GM20000 (cell line): Measurements from ENCODE around the gene DSG3.

ENCODE experiments used
- DNase-seq: peaks from one replicate; pipeline ENCODE4 v3.0.0; 2012; ENCODE audit warnings: low spot score
- CTCF ChIP-seq: IDR thresholded peaks from 2 replicates; pipeline ENCODE4 v1.5.1; 2012; ENCODE audit warnings: mild to moderate bottlenecking, control low read depth; ENCODE audit errors: extremely low read depth, missing control alignments

The DSG3 gene

GRCh38 chr18:31508781-31509180 lies 61.2 kb downstream of the DSG3 start:
- DNase-seq = no peak

GRCh38 chr18:31509571-31509970 lies 62.0 kb downstream of the DSG3 start:
- TF ChIP-seq CTCF = no peak

More at GRCh38 chr18:31508781-31509180, 61.2 kb downstream of the DSG3 start:
- TF ChIP-seq CTCF = no peak

GRCh38 chr18:31510319-31510718 lies 62.8 kb downstream of the DSG3 start:
- no peak for DNase-seq
- TF ChIP-seq CTCF = no peak

More at GRCh38 chr18:31509571-31509970, 62.0 kb downstream of the DSG3 start:
- DNase-seq = no peak

- DNase-seq = no peak
- no peak for TF ChIP-seq CTCF
Observed at GRCh38 chr18:31511098-31511497, 63.6 kb downstream of the DSG3 start.

- TF ChIP-seq CTCF = no peak
- no peak for DNase-seq
Observed at GRCh38 chr18:31512203-31512764, 64.7 kb downstream of the DSG3 start.

GRCh38 chr18:31513189-31513935 lies 65.8 kb downstream of the DSG3 start:
- DNase-seq = no peak

More at GRCh38 chr18:31513189-31513935, 65.8 kb downstream of the DSG3 start:
- TF ChIP-seq CTCF = no peak
